Mesendoderm (in vitro differentiated cells): Measurements from ENCODE around the gene CADM2.

Source experiments
- DNase-seq: peaks from one replicate; pipeline ENCODE4 v3.0.0; 2013
- H2AK5ac ChIP-seq: 2 replicates; pipeline ENCODE4 v1.6.1; 2013; ENCODE audit warnings: low read length, inconsistent platforms
- H2BK120ac ChIP-seq: 2 replicates; pipeline ENCODE4 v1.6.1; 2013; ENCODE audit warnings: low read depth, mild to moderate bottlenecking, low read length, moderate library complexity, mixed read lengths
- H2BK15ac ChIP-seq: replicated peaks from 2 replicates; pipeline ENCODE4 v1.6.1; 2013; ENCODE audit warnings: low read depth, mild to moderate bottlenecking, moderate library complexity
- H2BK5ac ChIP-seq: 2 replicates; pipeline ENCODE4 v1.6.1; 2013; ENCODE audit warnings: low read length, inconsistent platforms
- H3K18ac ChIP-seq: 2 replicates; pipeline ENCODE4 v1.6.1; 2013; ENCODE audit warnings: mild to moderate bottlenecking, low read length, mixed read lengths
- H3K23ac ChIP-seq: one replicate; pipeline ENCODE4 v1.6.1; 2013; ENCODE audit warnings: low read length
- H3K27ac ChIP-seq: 2 replicates; pipeline ENCODE4 v1.5.1; 2013; ENCODE audit warnings: low read depth, mild to moderate bottlenecking, inconsistent platforms, low read length, moderate library complexity
- H3K27me3 ChIP-seq: 2 replicates; pipeline ENCODE4 v1.6.1; 2013; ENCODE audit warnings: low read length, control low read depth, mild to moderate bottlenecking, inconsistent platforms; ENCODE audit not compliant: insufficient read depth, poor library complexity
- H3K36me3 ChIP-seq: 2 replicates; pipeline ENCODE4 v1.6.1; 2013; ENCODE audit warnings: low read length, inconsistent platforms; ENCODE audit not compliant: control insufficient read depth, insufficient read depth
- H3K4ac ChIP-seq: one replicate; pipeline ENCODE4 v1.6.1; 2013; ENCODE audit warnings: low read depth, mild to moderate bottlenecking, low read length, moderate library complexity
- H3K4me1 ChIP-seq: 2 replicates; pipeline ENCODE4 v1.6.1; 2013; ENCODE audit warnings: low read depth, low read length, inconsistent platforms; ENCODE audit not compliant: control insufficient read depth
- H3K4me2 ChIP-seq: 2 replicates; pipeline ENCODE4 v1.6.1; 2013; ENCODE audit warnings: low read length
- H3K4me3 ChIP-seq: 2 replicates; pipeline ENCODE4 v1.5.1; 2013; ENCODE audit warnings: mild to moderate bottlenecking, low read length
- H3K56ac ChIP-seq: one replicate; pipeline ENCODE4 v1.6.1; 2013; ENCODE audit warnings: low read length
- H3K79me1 ChIP-seq: 2 replicates; pipeline ENCODE4 v1.6.1; 2013; ENCODE audit warnings: low read length, inconsistent platforms
- H3K79me2 ChIP-seq: 2 replicates; pipeline ENCODE4 v1.6.1; 2013; ENCODE audit warnings: mild to moderate bottlenecking, low read length; ENCODE audit not compliant: control insufficient read depth, insufficient read depth
- H3K9ac ChIP-seq: 2 replicates; pipeline ENCODE4 v1.6.1; 2013; ENCODE audit warnings: low read length, inconsistent platforms
- H4K5ac ChIP-seq: one replicate; pipeline ENCODE4 v1.6.1; 2013; ENCODE audit warnings: low read length
- H4K8ac ChIP-seq: one replicate; pipeline ENCODE4 v1.6.1; 2013; ENCODE audit warnings: low read depth, mild to moderate bottlenecking, control low read depth, low read length, moderate library complexity
- WGBS: extraction: QIAGEN DNeasy Blood & Tissue Kit; methylation state at CpG from one replicate; pipeline ENCODE4 v1.1.7; 2013; ENCODE audit warnings: low lambda C conversion rate, missing lambda C conversion rate; ENCODE audit not compliant: insufficient coverage; ENCODE audit errors: extremely low coverage; 5-methylcytosine and 5-hydroxymethylcytosine counted together

The CADM2 gene

DNA sequence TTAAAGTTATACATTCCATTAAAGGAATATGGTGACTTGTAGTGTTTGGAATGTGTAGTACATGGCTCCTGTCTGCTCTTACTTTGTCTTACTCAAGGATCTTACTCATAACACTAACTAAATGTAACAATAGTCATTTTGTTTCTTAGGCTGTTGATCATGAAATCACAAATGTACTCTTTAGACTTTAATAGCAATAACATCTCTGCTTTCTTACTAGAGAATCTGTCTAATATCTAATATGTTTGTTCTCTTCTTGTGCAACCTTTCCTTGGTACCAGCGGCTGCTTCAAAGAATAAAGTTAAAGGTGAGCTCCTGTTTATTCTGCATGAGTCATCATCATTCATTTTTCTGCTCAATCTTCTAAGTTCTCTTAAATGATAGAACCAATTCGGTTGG, 767.5 kb downstream of the CADM2 start:
- Histone ChIP-seq H2AK5ac (no peak overlapping the region), H3K4me3 (no peak overlapping the region), H3K9ac (no peak overlapping the region), H3K27me3 (no peaks in the 10 kb centered on the region), H3K56ac (no peak overlapping the region), H3K36me3 (no peaks in the 10 kb centered on the region), H3K4me1 (no peaks in the 10 kb centered on the region), H3K27ac (no peak overlapping the region), H3K79me2 (no peaks in the 10 kb centered on the region), H2BK15ac (no peak overlapping the region), H3K79me1 (no peaks in the 10 kb centered on the region), H3K4me2 (no peak overlapping the region), H2BK5ac (no peak overlapping the region), H4K8ac (no peak overlapping the region), H3K4ac (no peak overlapping the region), H4K5ac (no peak overlapping the region), H2BK120ac (no peak overlapping the region), H3K23ac (no peak overlapping the region), H3K18ac (no peak overlapping the region)
- DNase-seq = no peak
- no CpG with 5 or more reads among the region's 2 CpGs for WGBS

DNA sequence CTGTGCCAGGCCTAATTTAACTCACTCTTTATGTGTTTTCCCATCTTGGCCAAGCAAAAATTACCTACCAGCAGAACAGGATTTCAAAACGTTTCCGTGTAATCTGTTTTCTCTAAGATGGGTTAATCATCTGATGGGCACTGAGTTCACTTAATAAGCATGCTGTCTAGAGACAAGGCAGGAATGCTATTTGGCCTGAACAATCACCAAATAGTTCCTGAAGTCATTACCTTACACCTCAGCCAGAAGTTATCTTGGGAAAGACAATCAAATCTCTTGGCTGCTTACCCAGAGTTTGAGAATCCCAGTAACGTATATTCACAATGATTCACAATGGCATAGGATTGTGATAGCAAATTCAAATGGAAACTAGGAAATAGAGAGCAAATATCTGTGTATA, 779.1 kb downstream of the CADM2 start:
- no peak overlapping the region for H4K5ac ChIP-seq
- H3K4me3 ChIP-seq = no peak overlapping the region
- no peak overlapping the region for H3K4ac ChIP-seq
- H2BK15ac ChIP-seq = no peak overlapping the region
- no peak overlapping the region for H3K4me2 ChIP-seq
- H3K36me3 ChIP-seq = no peaks in the 10 kb centered on the region
- H3K27ac ChIP-seq = no peak overlapping the region
- no peaks in the 10 kb centered on the region for H3K79me2 ChIP-seq
- H3K4me1 ChIP-seq = no peaks in the 10 kb centered on the region
- H3K79me1 ChIP-seq = no peaks in the 10 kb centered on the region
- H3K27me3 ChIP-seq = no peaks in the 10 kb centered on the region
- H3K9ac ChIP-seq = no peak overlapping the region
- no CpG with 5 or more reads among the region's 3 CpGs for WGBS
- H2BK120ac ChIP-seq = no peak overlapping the region
- H2AK5ac ChIP-seq = no peak overlapping the region
- DNase-seq = peak; percentile 77
- no peak overlapping the region for H4K8ac ChIP-seq
- no peak overlapping the region for H3K23ac ChIP-seq
- H3K18ac ChIP-seq = no peak overlapping the region
- H3K56ac ChIP-seq = no peak overlapping the region
- no peak overlapping the region for H2BK5ac ChIP-seq

- Histone ChIP-seq H3K4me1 (no peaks in the 10 kb centered on the region), H4K8ac (no peak overlapping the region), H3K27ac (no peak overlapping the region), H3K23ac (no peak overlapping the region), H3K9ac (no peak overlapping the region), H3K56ac (no peak overlapping the region), H3K4me2 (no peak overlapping the region), H3K4ac (no peak overlapping the region), H3K18ac (no peak overlapping the region), H2AK5ac (no peak overlapping the region), H3K4me3 (no peak overlapping the region), H3K79me1 (no peaks in the 10 kb centered on the region), H3K79me2 (no peaks in the 10 kb centered on the region), H2BK15ac (no peak overlapping the region), H3K36me3 (no peaks in the 10 kb centered on the region), H4K5ac (no peak overlapping the region), H2BK5ac (no peak overlapping the region), H3K27me3 (no peaks in the 10 kb centered on the region), H2BK120ac (no peak overlapping the region)
- WGBS = no CpG with 5 or more reads among the region's 2 CpGs
- DNase-seq = no peak
Observed at GRCh38 chr3:85740561-85740960, 781.8 kb downstream of the CADM2 start.

GRCh38 chr3:85758442-85758841, 799.7 kb downstream of the CADM2 start:
- no peak overlapping the region for H3K4ac ChIP-seq
- no peak for DNase-seq
- no peak overlapping the region for H2BK15ac ChIP-seq
- no peak overlapping the region for H2BK5ac ChIP-seq
- H3K4me3 ChIP-seq = no peak overlapping the region
- H3K27me3 ChIP-seq = no peaks in the 10 kb centered on the region
- H3K27ac ChIP-seq = no peak overlapping the region
- no peak overlapping the region for H2BK120ac ChIP-seq
- H3K79me1 ChIP-seq = no peaks in the 10 kb centered on the region
- H3K56ac ChIP-seq = no peak overlapping the region
- H3K4me1 ChIP-seq = no peaks in the 10 kb centered on the region
- no peaks in the 10 kb centered on the region for H3K36me3 ChIP-seq
- H3K18ac ChIP-seq = no peak overlapping the region
- no peak overlapping the region for H3K9ac ChIP-seq
- H2AK5ac ChIP-seq = no peak overlapping the region
- no peaks in the 10 kb centered on the region for H3K79me2 ChIP-seq
- no peak overlapping the region for H4K5ac ChIP-seq
- no peak overlapping the region for H3K4me2 ChIP-seq
- H3K23ac ChIP-seq = no peak overlapping the region
- no peak overlapping the region for H4K8ac ChIP-seq

- no peak overlapping the region for H3K9ac ChIP-seq
- H2BK5ac ChIP-seq = no peak overlapping the region
- H3K27ac ChIP-seq = no peak overlapping the region
- no peak for DNase-seq
- H3K4me3 ChIP-seq = no peak overlapping the region
- H3K79me2 ChIP-seq = no peaks in the 10 kb centered on the region
- no peak overlapping the region for H2AK5ac ChIP-seq
- H2BK15ac ChIP-seq = no peak overlapping the region
- H3K56ac ChIP-seq = no peak overlapping the region
- H3K23ac ChIP-seq = no peak overlapping the region
- H3K4me1 ChIP-seq = no peaks in the 10 kb centered on the region
- no peak overlapping the region for H3K4me2 ChIP-seq
- no peaks in the 10 kb centered on the region for H3K27me3 ChIP-seq
- H2BK120ac ChIP-seq = no peak overlapping the region
- H3K36me3 ChIP-seq = no peaks in the 10 kb centered on the region
- no peaks in the 10 kb centered on the region for H3K79me1 ChIP-seq
- WGBS = no CpG with 5 or more reads among the region's 3 CpGs
- H3K4ac ChIP-seq = no peak overlapping the region
- H4K5ac ChIP-seq = no peak overlapping the region
- no peak overlapping the region for H4K8ac ChIP-seq
- no peak overlapping the region for H3K18ac ChIP-seq
Observed at GRCh38 chr3:85760342-85760741, 801.6 kb downstream of the CADM2 start.

- H2BK15ac ChIP-seq = no peak overlapping the region
Observed at GRCh38 chr3:85780806-85781205, 822.0 kb downstream of the CADM2 start.

More at GRCh38 chr3:85780806-85781205, 822.0 kb downstream of the CADM2 start:
- H3K4me3 ChIP-seq = no peak overlapping the region
- H3K18ac ChIP-seq = no peak overlapping the region
- H3K36me3 ChIP-seq = no peaks in the 10 kb centered on the region
- H3K27ac ChIP-seq = no peak overlapping the region
- no peak overlapping the region for H3K4ac ChIP-seq
- no CpG with 5 or more reads among the region's 4 CpGs for WGBS
- H3K4me2 ChIP-seq = no peak overlapping the region
- H4K5ac ChIP-seq = no peak overlapping the region
- no peaks in the 10 kb centered on the region for H3K27me3 ChIP-seq
- H3K56ac ChIP-seq = no peak overlapping the region
- no peak overlapping the region for H3K23ac ChIP-seq
- H2AK5ac ChIP-seq = no peak overlapping the region
- no peak overlapping the region for H3K9ac ChIP-seq
- H2BK120ac ChIP-seq = no peak overlapping the region
- H2BK5ac ChIP-seq = no peak overlapping the region
- H3K79me1 ChIP-seq = no peaks in the 10 kb centered on the region
- H3K4me1 ChIP-seq = no peaks in the 10 kb centered on the region
- no peaks in the 10 kb centered on the region for H3K79me2 ChIP-seq
- H4K8ac ChIP-seq = no peak overlapping the region
- no peak for DNase-seq
